ENCODE data around the gene DNAJC6. TPM values are rescaled to one million over a fixed set of nuclear protein-coding genes. Genes with fewer than 3 reads are reported as not detected.

The DNAJC6 gene
- total RNA-seq, 2 experiments from 2014 or later: 4.0 to 5.4 TPM

- DNase-seq: no peak
- Mint-ChIP-seq H3K4me1 (peaks cover 32% of the 10 kb centered on the region), H3K4me3 (no peak within 1 kb of the TSS), H3K27me3 (no peaks in the 10 kb centered on the region), H3K27ac (peak within 1 kb of the TSS; percentile 85), H3K36me3 (ENCODE audit: low read depth) (peaks cover 18% of the 10 kb centered on the region), H3K9me3 (no peaks in the 10 kb centered on the region)
- ChIA-PET CTCF (interaction anchor here (0.7 to 3.1 kb wide), 16 partner anchors 8 to 212 kb away, joined by 3 to 16 read pairs (median 6); no protein-coding TSS in a partner anchor), POLR2A (interaction anchor here (0.6 to 4.3 kb wide), 11 partner anchors 9 to 915 kb away, joined by 3 to 33 read pairs (median 4); partner anchors contain the start of gene DNAJC6)
These were observed 111.4 kb downstream of the DNAJC6 start, which contains the start of the genes LEPR and LEPROT for GRCh38 chr1:65420590-65421350. TSS of gene LEPR (plus strand) at chr1:65420668. CDS start at chr1:65565566, 144,898 bp downstream. TSS of gene LEPROT (plus strand) at chr1:65420668. CDS start at chr1:65420725, 57 bp downstream.

- no peak for DNase-seq
- peaks cover 33% of the 10 kb centered on the region for H3K4me1 Mint-ChIP-seq
- H3K36me3 Mint-ChIP-seq (ENCODE audit: low read depth): peaks cover 25% of the 10 kb centered on the region
- ChIA-PET CTCF (interaction anchor here (1.0 to 3.1 kb wide), 3 partner anchors 10 to 38 kb away, joined by 4 to 10 read pairs (median 7); no protein-coding TSS in a partner anchor), POLR2A (interaction anchor here (0.8 to 2.1 kb wide), 2 partner anchors 15 to 28 kb away, joined by 3 to 10 read pairs; no protein-coding TSS in a partner anchor)
- H3K9me3 Mint-ChIP-seq: no peaks in the 10 kb centered on the region
- no peak overlapping the region for H3K4me3 Mint-ChIP-seq
- H3K27me3 Mint-ChIP-seq: no peaks in the 10 kb centered on the region
- no peak overlapping the region for H3K27ac Mint-ChIP-seq
These were observed 112.1 kb downstream of the DNAJC6 start for GRCh38 chr1:65421351-65422025.

- ChIA-PET CTCF (interaction anchor here (1.0 to 1.1 kb wide), 3 partner anchors 9 to 186 kb away, joined by 3 to 4 read pairs (median 3); no protein-coding TSS in a partner anchor), POLR2A (interaction anchor here (0.5 to 2.1 kb wide), 5 partner anchors 8 to 168 kb away, joined by 3 to 10 read pairs (median 3); no protein-coding TSS in a partner anchor)
- Mint-ChIP-seq H3K27ac (no peak overlapping the region), H3K9me3 (no peaks in the 10 kb centered on the region), H3K4me1 (peaks cover 32% of the 10 kb centered on the region), H3K4me3 (no peak overlapping the region), H3K27me3 (no peaks in the 10 kb centered on the region), H3K36me3 (ENCODE audit: low read depth) (peaks cover 32% of the 10 kb centered on the region)
- no peak for DNase-seq
These were observed 113.2 kb downstream of the DNAJC6 start for GRCh38 chr1:65422241-65423203.

GRCh38 chr1:65423884-65424572 is 114.7 kb downstream of the DNAJC6 start:
- Mint-ChIP-seq H3K36me3 (ENCODE audit: low read depth) (peaks cover 37% of the 10 kb centered on the region), H3K9me3 (no peaks in the 10 kb centered on the region), H3K27me3 (no peaks in the 10 kb centered on the region), H3K27ac (peak overlapping the region; percentile 51), H3K4me3 (peak overlapping the region; percentile 8), H3K4me1 (peaks cover 28% of the 10 kb centered on the region)
- DNase-seq: no peak
- CTCF ChIA-PET: interaction anchor here (1.0 to 1.2 kb wide), 3 partner anchors 35 to 264 kb away, joined by 3 to 4 read pairs (median 3); no protein-coding TSS in a partner anchor
- POLR2A ChIA-PET: interaction anchor here (0.9 to 1.9 kb wide), 3 partner anchors 31 to 407 kb away, joined by 4 to 9 read pairs (median 6); no protein-coding TSS in a partner anchor

- Mint-ChIP-seq H3K27ac (peak overlapping the region; percentile 8), H3K4me3 (no peak overlapping the region), H3K9me3 (no peaks in the 10 kb centered on the region), H3K27me3 (no peaks in the 10 kb centered on the region), H3K36me3 (ENCODE audit: low read depth) (peaks cover 37% of the 10 kb centered on the region), H3K4me1 (peaks cover 27% of the 10 kb centered on the region)
- no peak for DNase-seq
- ChIA-PET CTCF (interaction anchor here (1.2 kb wide), 1 partner anchor 264 kb away, joined by 3 read pairs; no protein-coding TSS in a partner anchor), POLR2A (interaction anchor here (1.9 kb wide), 2 partner anchors 31 to 170 kb away, joined by 6 to 9 read pairs; no protein-coding TSS in a partner anchor)
These were observed 115.2 kb downstream of the DNAJC6 start for GRCh38 chr1:65424573-65424889.

- CTCF ChIA-PET: no interaction called here
- peaks cover 42% of the 10 kb centered on the region for H3K36me3 Mint-ChIP-seq (ENCODE audit: low read depth)
These were observed 115.7 kb downstream of the DNAJC6 start for GRCh38 chr1:65425006-65425405.

GRCh38 chr1:65425697-65426096 is 116.4 kb downstream of the DNAJC6 start:
- no peaks in the 10 kb centered on the region for H3K9me3 Mint-ChIP-seq
- H3K27ac Mint-ChIP-seq: no peak overlapping the region
- ChIA-PET POLR2A (no interaction called here), CTCF (no interaction called here)
- H3K4me3 Mint-ChIP-seq: no peak overlapping the region
- no peaks in the 10 kb centered on the region for H3K27me3 Mint-ChIP-seq
- H3K36me3 Mint-ChIP-seq (ENCODE audit: low read depth): peaks cover 46% of the 10 kb centered on the region
- H3K4me1 Mint-ChIP-seq: peaks cover 34% of the 10 kb centered on the region
- DNase-seq: no peak

More at GRCh38 chr1:65425006-65425405, 115.7 kb downstream of the DNAJC6 start:
- Mint-ChIP-seq H3K27me3 (no peaks in the 10 kb centered on the region), H3K4me3 (no peak overlapping the region), H3K4me1 (peaks cover 28% of the 10 kb centered on the region), H3K27ac (no peak overlapping the region), H3K9me3 (no peaks in the 10 kb centered on the region)
- POLR2A ChIA-PET: interaction anchor here (1.9 kb wide), 1 partner anchor 32 kb away, joined by 6 read pairs; no protein-coding TSS in a partner anchor
- DNase-seq: no peak

- ChIA-PET CTCF (interaction anchor here (0.6 to 5.4 kb wide), 7 partner anchors 9 to 259 kb away, joined by 3 to 27 read pairs (median 5); partner anchors contain the start of genes LEPR and LEPROT), POLR2A (interaction anchor here (0.7 to 0.9 kb wide), 2 partner anchors 9 to 200 kb away, joined by 3 read pairs; partner anchors contain the start of genes LEPR and LEPROT)
These were observed 119.7 kb downstream of the DNAJC6 start for GRCh38 chr1:65429078-65429477.

GRCh38 chr1:65429806-65430205 is 120.5 kb downstream of the DNAJC6 start:
- peaks cover 48% of the 10 kb centered on the region for H3K36me3 Mint-ChIP-seq (ENCODE audit: low read depth)
- ChIA-PET POLR2A (interaction anchor here (0.7 kb wide), 1 partner anchor 10 kb away, joined by 3 read pairs; the partner anchor contains the start of genes LEPR and LEPROT), CTCF (interaction anchor here (0.6 to 5.4 kb wide), 8 partner anchors 8 to 363 kb away, joined by 3 to 27 read pairs (median 5); partner anchors contain the start of genes LEPR, LEPROT and PDE4B)
- H3K4me1 Mint-ChIP-seq: peaks cover 45% of the 10 kb centered on the region
- H3K9me3 Mint-ChIP-seq: no peaks in the 10 kb centered on the region
- no peak overlapping the region for H3K4me3 Mint-ChIP-seq
- peak overlapping the region; percentile 15 for H3K27ac Mint-ChIP-seq
- no peaks in the 10 kb centered on the region for H3K27me3 Mint-ChIP-seq
- no peak for DNase-seq

More at GRCh38 chr1:65429078-65429477, 119.7 kb downstream of the DNAJC6 start:
- peaks cover 52% of the 10 kb centered on the region for H3K4me1 Mint-ChIP-seq
- no peaks in the 10 kb centered on the region for H3K27me3 Mint-ChIP-seq
- no peak for DNase-seq
- H3K9me3 Mint-ChIP-seq: no peaks in the 10 kb centered on the region
- peaks cover 55% of the 10 kb centered on the region for H3K36me3 Mint-ChIP-seq (ENCODE audit: low read depth)
- no peak overlapping the region for H3K27ac Mint-ChIP-seq
- H3K4me3 Mint-ChIP-seq: no peak overlapping the region

- no peaks in the 10 kb centered on the region for H3K9me3 Mint-ChIP-seq
- no peak for DNase-seq
- H3K27ac Mint-ChIP-seq: no peak overlapping the region
- H3K36me3 Mint-ChIP-seq (ENCODE audit: low read depth): peaks cover 35% of the 10 kb centered on the region
- H3K4me3 Mint-ChIP-seq: no peak overlapping the region
- H3K4me1 Mint-ChIP-seq: peaks cover 40% of the 10 kb centered on the region
- POLR2A ChIA-PET: interaction anchor here (1.2 kb wide), 1 partner anchor 27 kb away, joined by 4 read pairs; no protein-coding TSS in a partner anchor
- H3K27me3 Mint-ChIP-seq: no peaks in the 10 kb centered on the region
- CTCF ChIA-PET: interaction anchor here (0.5 to 5.4 kb wide), 16 partner anchors 9 to 1015 kb away, joined by 3 to 27 read pairs (median 3); partner anchors contain the start of genes LEPR and LEPROT
These were observed 121.9 kb downstream of the DNAJC6 start for GRCh38 chr1:65431111-65431705.

- H3K4me1 Mint-ChIP-seq: peaks cover 45% of the 10 kb centered on the region
- H3K36me3 Mint-ChIP-seq (ENCODE audit: low read depth): peaks cover 31% of the 10 kb centered on the region
- CTCF ChIA-PET: interaction anchor here (5.4 kb wide), 1 partner anchor 27 kb away, joined by 27 read pairs; no protein-coding TSS in a partner anchor
These were observed 123.6 kb downstream of the DNAJC6 start for GRCh38 chr1:65432918-65433317.

More at GRCh38 chr1:65432918-65433317, 123.6 kb downstream of the DNAJC6 start:
- no peak for DNase-seq
- Mint-ChIP-seq H3K4me3 (no peak overlapping the region), H3K27me3 (no peaks in the 10 kb centered on the region), H3K27ac (no peak overlapping the region), H3K9me3 (no peaks in the 10 kb centered on the region)
- POLR2A ChIA-PET: no interaction called here

All from activated CD4-positive, alpha-beta memory T cell treated with anti-CD3 and anti-CD28 coated beads, Interleukin-2, amount 10 ng/mL, durations not matched to agents 7 days and 5 days (primary cell).